ENCODE measurements around the gene CPN1.

The CPN1 gene

DNA sequence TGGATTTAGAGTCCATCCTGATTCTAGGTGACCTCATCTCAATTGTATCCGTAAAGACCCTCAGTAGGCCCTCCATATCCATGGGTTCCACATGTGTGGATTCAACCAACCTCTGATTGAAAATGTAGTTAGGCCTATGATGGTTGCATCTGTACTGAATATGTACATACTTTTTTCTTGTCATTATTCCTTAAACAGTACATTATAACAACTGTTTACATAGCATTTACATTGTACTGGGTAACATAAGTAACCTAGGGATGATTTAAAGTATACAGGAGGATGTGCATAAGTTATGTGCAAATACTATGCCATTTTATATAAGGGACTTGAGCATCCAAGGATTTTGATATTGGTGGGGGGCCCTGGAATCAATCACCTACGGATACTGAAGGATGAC lies 10.1 kb downstream of the CPN1 start:
- H3K27ac Mint-ChIP-seq (ENCODE audit: low read depth) = no peak overlapping the region
- no peak for ATAC-seq (replicated peaks; ENCODE audit: extremely low read depth, poor library complexity, severe bottlenecking)

DNA sequence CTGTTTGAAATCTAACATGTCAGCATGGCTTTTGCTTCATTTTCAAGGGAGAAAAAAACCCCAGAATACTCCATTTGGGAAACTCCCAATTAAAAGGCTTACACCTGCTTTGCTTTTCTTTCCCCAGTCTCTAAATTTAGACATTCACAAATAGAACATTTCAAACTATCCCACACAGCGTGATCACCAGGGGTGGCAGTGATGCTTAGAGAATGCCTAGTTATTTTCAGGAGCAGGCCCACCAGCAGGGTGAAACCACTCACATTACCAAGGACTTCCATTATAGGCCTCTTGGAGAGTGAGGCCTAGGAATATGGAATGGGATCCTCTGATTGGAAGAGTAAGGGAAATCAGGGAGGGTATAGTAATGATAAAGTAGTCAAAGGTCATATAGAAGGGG lies 14.2 kb downstream of the CPN1 start:
- Mint-ChIP-seq H3K27ac (ENCODE audit: low read depth) (no peak overlapping the region), H3K27me3 (peaks cover 30% of the 10 kb centered on the region), H3K36me3 (ENCODE audit: insufficient read depth) (no peaks in the 10 kb centered on the region), H3K4me3 (no peak overlapping the region), H3K9me3 (no peaks in the 10 kb centered on the region), H3K4me1 (no peaks in the 10 kb centered on the region)
- ATAC-seq (replicated peaks; ENCODE audit: extremely low read depth, poor library complexity, severe bottlenecking) (no peak), DNase-seq (ENCODE audit: low spot score in 2 of 2) (no peak)

More for the DNA sequence above, 10.1 kb downstream of the CPN1 start:
- Mint-ChIP-seq H3K27me3 (peaks cover 19% of the 10 kb centered on the region), H3K4me3 (no peak overlapping the region), H3K36me3 (ENCODE audit: insufficient read depth) (no peaks in the 10 kb centered on the region), H3K4me1 (no peaks in the 10 kb centered on the region), H3K9me3 (no peaks in the 10 kb centered on the region)
- DNase-seq (ENCODE audit: low spot score in 2 of 2) = no peak

DNA sequence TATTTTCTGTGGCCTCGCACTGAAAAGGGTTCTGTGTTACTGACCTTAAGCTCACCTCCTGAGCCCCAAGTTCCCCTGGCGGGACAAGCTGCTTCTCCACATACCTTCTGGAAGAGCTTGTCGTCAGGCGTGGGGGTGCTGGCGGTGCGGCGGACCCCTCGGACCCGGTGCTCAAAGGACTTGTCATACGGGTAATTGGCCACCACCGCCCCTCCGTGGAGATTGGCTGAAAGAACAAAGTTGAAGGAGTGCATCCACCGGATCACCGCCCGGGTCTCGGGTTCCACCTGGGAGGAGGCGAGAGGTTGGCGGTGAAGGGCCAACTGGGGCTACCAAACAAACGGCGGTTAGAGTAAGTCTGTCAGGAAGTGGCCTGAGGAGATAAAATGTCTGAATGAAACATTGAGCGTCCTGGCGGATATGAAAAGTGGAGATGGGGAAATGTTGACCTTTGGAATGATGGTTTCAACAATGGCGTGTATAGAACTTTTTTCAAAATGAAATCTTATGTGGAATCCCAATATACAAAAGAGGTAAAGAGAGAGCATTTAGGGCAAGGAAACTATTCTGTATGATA lies 16.5 kb downstream of the CPN1 start:
- no peaks in the 10 kb centered on the region for H3K4me1 Mint-ChIP-seq
- no peak overlapping the region for H3K27ac Mint-ChIP-seq (ENCODE audit: low read depth)
- no peaks in the 10 kb centered on the region for H3K9me3 Mint-ChIP-seq
- no peak for DNase-seq (ENCODE audit: low spot score in 2 of 2)
- no peak for ATAC-seq (replicated peaks; ENCODE audit: extremely low read depth, poor library complexity, severe bottlenecking)
- no peak overlapping the region for H3K4me3 Mint-ChIP-seq
- H3K27me3 Mint-ChIP-seq = peaks cover 20% of the 10 kb centered on the region
- H3K36me3 Mint-ChIP-seq (ENCODE audit: insufficient read depth) = no peaks in the 10 kb centered on the region

DNA sequence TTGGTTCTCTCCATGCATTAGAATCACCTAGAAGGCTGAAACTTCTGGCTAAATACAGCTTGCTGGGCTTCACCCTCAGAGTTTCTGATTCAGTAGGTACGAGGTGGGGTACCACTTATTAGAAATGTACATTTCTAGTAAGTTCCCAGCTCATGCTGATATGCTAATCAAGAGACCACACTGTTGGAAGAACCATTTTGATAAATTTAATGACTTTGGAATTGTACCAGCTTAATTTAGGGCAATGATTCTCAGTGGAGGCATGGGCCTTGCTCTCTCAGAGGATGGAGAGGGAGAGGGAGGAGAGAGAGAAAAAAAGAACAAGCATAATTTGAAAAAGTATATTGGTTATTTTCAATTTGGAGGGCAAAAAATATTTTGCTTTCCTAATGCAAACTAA lies 20.3 kb downstream of the CPN1 start:
- no peak for ATAC-seq (replicated peaks; ENCODE audit: extremely low read depth, poor library complexity, severe bottlenecking)
- no peaks in the 10 kb centered on the region for H3K4me1 Mint-ChIP-seq

DNA sequence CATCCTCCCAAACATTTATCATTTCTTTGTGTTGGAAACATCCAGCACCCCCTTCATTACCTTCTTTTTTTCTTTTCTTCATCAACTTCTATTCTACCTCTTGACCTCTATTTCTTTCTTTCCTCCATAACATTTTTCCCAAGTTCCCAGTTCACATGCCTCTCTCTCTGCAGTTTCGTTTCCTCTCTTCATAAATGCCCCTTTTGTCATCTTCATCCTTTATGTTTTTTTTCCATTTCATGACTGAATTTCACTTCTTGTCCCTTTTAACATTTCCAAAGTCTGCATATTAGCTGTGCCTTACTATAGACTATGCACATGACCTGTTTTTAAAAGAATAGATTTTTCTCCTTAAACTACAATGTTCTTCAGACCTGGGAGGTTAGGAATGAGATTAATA lies 23.7 kb downstream of the CPN1 start:
- peaks cover 10% of the 10 kb centered on the region for H3K27me3 Mint-ChIP-seq
- no peak overlapping the region for H3K4me3 Mint-ChIP-seq
- ATAC-seq (replicated peaks; ENCODE audit: extremely low read depth, poor library complexity, severe bottlenecking) (no peak), DNase-seq (ENCODE audit: low spot score in 2 of 2) (no peak)
- H3K4me1 Mint-ChIP-seq = no peaks in the 10 kb centered on the region
- H3K27ac Mint-ChIP-seq (ENCODE audit: low read depth) = no peak overlapping the region
- no peaks in the 10 kb centered on the region for H3K9me3 Mint-ChIP-seq
- no peaks in the 10 kb centered on the region for H3K36me3 Mint-ChIP-seq (ENCODE audit: insufficient read depth)

More for the DNA sequence above, 20.3 kb downstream of the CPN1 start:
- Mint-ChIP-seq H3K4me3 (no peak overlapping the region), H3K9me3 (no peaks in the 10 kb centered on the region), H3K27ac (ENCODE audit: low read depth) (no peak overlapping the region), H3K27me3 (peaks cover 12% of the 10 kb centered on the region), H3K36me3 (ENCODE audit: insufficient read depth) (no peaks in the 10 kb centered on the region)
- DNase-seq (ENCODE audit: low spot score in 2 of 2) = no peak

DNA sequence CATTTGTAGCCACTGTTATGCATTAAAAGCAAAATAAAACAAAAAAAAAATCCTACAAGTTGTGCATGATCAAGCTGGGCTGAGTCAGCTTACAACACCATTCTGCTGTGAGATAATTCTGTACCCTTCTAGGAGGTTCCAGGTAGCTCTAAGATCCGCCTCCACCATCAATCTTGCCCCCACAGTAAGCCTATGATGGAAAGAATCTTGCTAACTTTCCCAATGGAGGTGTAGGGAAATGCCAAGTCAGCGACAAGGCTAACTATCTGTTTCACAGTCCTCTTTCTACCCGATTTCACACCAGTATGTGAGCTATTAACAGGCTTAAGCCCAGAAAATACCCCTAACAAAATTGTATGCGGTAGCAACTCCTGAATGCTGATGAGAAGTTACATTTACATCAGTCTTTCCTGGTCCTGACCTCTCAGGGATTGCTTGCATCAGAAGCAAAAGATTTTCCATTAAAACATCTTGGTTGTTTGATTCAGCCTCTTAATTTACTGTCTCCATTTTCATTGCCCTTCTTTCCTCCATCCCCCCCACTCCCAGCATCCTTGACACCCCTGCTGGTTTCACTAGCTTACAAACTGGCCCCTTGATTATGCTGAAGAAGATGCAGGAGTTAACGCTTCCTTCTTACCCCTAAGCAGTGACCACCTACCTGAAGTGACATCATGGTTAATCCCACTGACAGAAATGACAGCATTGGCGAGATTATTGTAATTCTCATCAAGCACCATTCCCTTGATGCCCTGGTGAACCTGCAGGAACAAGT lies 27.8 kb downstream of the CPN1 start:
- no peaks in the 10 kb centered on the region for H3K36me3 Mint-ChIP-seq (ENCODE audit: insufficient read depth)
- no peak overlapping the region for H3K27ac Mint-ChIP-seq (ENCODE audit: low read depth)
- no peaks in the 10 kb centered on the region for H3K4me1 Mint-ChIP-seq
- no peak for DNase-seq (ENCODE audit: low spot score in 2 of 2)
- H3K9me3 Mint-ChIP-seq = no peaks in the 10 kb centered on the region
- no peak overlapping the region for H3K4me3 Mint-ChIP-seq
- H3K27me3 Mint-ChIP-seq = peaks cover 10% of the 10 kb centered on the region
- no peak for ATAC-seq (replicated peaks; ENCODE audit: extremely low read depth, poor library complexity, severe bottlenecking)

DNA sequence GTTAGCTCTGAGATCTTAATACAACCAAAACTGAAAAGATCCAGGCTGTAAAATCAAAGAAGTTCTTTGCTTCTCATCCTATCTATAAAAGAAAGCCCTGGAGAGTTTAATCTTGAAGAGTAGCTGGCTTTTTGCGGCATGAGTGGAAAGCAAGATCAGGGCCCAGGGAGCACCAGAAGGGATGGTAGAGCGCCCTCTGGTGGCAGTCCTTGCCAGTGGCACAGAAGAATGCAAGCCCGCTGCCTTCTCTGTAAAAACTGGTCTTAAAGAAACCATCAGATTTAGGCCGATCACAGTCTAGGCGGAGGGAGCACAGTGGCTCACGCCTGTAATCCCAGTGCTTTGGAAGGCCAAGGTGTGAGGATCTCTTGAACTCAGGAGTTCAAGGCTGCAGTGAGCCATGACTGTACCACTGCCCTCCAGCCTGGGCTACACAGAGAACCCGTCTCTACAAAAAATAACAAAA lies 35.6 kb downstream of the CPN1 start:
- no peak overlapping the region for H3K4me3 Mint-ChIP-seq
- H3K27ac Mint-ChIP-seq (ENCODE audit: low read depth) = no peak overlapping the region
- H3K4me1 Mint-ChIP-seq = no peaks in the 10 kb centered on the region

DNA sequence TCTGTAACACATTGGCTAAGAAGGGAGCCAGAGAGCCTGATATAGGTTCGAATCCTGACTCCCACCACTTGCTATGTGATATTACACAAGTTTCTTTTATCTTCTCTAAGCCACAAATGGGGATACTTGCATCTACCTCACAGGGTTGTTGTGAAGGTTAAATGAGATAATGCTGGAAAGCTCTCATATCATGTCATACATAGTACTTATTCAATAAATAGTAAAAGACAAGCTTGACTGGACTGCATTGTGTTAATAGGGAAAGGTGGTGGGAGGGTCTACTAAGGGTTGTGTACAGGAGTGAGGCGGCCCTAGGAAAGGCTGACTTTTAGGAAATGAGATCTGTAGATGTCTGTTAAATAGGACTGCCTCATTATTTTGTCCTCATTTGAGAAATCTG lies 36.1 kb downstream of the CPN1 start:
- Mint-ChIP-seq H3K9me3 (no peaks in the 10 kb centered on the region), H3K27ac (ENCODE audit: low read depth) (no peak overlapping the region), H3K4me1 (no peaks in the 10 kb centered on the region), H3K4me3 (no peak overlapping the region), H3K36me3 (ENCODE audit: insufficient read depth) (no peaks in the 10 kb centered on the region), H3K27me3 (peaks cover 12% of the 10 kb centered on the region)
- ATAC-seq (replicated peaks; ENCODE audit: extremely low read depth, poor library complexity, severe bottlenecking) (no peak), DNase-seq (ENCODE audit: low spot score in 2 of 2) (no peak)

More for the DNA sequence above, 35.6 kb downstream of the CPN1 start:
- ATAC-seq (replicated peaks; ENCODE audit: extremely low read depth, poor library complexity, severe bottlenecking) (peak; percentile 58), DNase-seq (ENCODE audit: low spot score in 2 of 2) (peak; percentile 61 to 78)
- Mint-ChIP-seq H3K9me3 (no peaks in the 10 kb centered on the region), H3K27me3 (peaks cover 12% of the 10 kb centered on the region), H3K36me3 (ENCODE audit: insufficient read depth) (no peaks in the 10 kb centered on the region)

DNA sequence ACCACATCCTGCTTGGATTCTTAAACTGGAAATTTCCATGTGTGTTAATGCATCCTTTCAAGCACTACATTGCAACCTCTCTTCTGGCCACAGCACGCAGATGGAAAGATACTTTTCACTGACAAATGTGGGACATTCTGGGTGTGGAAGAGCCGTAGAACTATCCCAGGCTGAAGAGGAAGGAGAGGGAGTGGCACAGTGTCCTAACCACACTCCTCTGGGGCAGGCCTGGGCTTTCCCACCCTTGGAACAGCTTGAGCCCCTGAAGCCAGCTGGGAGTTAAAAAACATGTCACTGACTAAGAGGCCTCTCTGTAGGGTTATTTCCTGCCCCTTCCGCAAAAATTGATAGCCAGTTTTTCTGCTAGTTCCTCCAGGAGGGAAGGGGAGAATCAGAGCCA lies 37.9 kb downstream of the CPN1 start:
- H3K27ac Mint-ChIP-seq (ENCODE audit: low read depth) = no peak overlapping the region

DNA sequence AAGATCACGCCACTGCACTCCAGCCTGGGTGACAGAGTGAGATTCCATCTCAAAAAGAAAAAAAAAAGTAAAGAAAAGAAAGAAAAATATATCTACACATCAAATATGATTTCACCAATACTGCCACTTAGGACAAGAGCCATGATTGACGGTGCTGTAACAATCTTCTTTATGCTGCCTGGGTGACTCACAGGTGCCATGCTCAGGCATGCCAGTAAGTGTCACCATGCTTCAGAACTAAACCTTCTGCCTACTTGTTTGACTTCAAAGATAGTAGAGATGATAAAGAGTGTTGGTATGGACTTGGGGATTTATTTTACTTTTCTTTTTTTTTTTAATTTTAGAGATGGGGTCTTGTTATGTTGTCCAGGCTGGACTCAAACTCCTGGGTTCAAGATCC lies 38.3 kb downstream of the CPN1 start:
- no peaks in the 10 kb centered on the region for H3K36me3 Mint-ChIP-seq (ENCODE audit: insufficient read depth)
- no peak overlapping the region for H3K4me3 Mint-ChIP-seq

More for the DNA sequence above, 37.9 kb downstream of the CPN1 start:
- H3K36me3 Mint-ChIP-seq (ENCODE audit: insufficient read depth) = no peaks in the 10 kb centered on the region
- no peak overlapping the region for H3K4me3 Mint-ChIP-seq
- ATAC-seq (replicated peaks; ENCODE audit: extremely low read depth, poor library complexity, severe bottlenecking) (no peak), DNase-seq (ENCODE audit: low spot score in 2 of 2) (no peak)
- no peaks in the 10 kb centered on the region for H3K4me1 Mint-ChIP-seq
- peaks cover 19% of the 10 kb centered on the region for H3K27me3 Mint-ChIP-seq
- H3K9me3 Mint-ChIP-seq = no peaks in the 10 kb centered on the region

DNA sequence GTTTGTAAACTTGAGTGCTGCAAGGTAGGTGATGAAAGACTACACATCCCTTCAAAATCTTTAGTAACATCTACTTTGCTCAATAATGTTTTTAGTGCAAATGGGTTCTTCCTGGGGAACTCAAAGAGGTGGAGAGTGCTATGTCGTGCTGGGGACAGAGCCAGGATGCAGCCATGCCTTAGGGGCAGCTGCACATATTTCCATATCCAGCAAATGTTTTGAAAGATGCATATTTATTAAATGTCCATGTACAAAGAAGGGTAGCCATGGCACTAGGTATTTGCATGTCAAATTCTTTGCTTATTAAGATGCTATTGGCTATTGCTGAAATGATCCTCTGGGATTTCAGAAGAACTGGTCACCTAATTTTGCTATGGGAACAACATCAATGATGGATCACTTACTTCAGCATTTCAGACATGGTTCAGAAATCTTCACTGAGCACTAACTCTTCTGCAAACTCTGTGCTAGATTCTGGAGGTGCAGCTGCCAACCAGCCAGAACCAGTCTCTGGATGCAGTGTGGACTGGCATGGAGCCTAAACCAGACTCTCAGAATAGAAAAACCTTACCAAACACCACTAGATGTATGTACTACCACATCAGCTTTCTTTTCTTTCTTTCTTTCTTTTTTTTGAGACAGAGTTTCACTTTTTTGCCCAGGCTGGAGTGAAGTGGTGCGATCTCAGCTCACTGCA lies 40.2 kb downstream of the CPN1 start:
- Mint-ChIP-seq H3K36me3 (ENCODE audit: insufficient read depth) (no peaks in the 10 kb centered on the region), H3K4me1 (no peaks in the 10 kb centered on the region)

More for the DNA sequence above, 38.3 kb downstream of the CPN1 start:
- no peaks in the 10 kb centered on the region for H3K4me1 Mint-ChIP-seq
- ATAC-seq (replicated peaks; ENCODE audit: extremely low read depth, poor library complexity, severe bottlenecking) (no peak), DNase-seq (ENCODE audit: low spot score in 2 of 2) (no peak)
- no peak overlapping the region for H3K27ac Mint-ChIP-seq (ENCODE audit: low read depth)
- no peaks in the 10 kb centered on the region for H3K9me3 Mint-ChIP-seq
- peaks cover 24% of the 10 kb centered on the region for H3K27me3 Mint-ChIP-seq

DNA sequence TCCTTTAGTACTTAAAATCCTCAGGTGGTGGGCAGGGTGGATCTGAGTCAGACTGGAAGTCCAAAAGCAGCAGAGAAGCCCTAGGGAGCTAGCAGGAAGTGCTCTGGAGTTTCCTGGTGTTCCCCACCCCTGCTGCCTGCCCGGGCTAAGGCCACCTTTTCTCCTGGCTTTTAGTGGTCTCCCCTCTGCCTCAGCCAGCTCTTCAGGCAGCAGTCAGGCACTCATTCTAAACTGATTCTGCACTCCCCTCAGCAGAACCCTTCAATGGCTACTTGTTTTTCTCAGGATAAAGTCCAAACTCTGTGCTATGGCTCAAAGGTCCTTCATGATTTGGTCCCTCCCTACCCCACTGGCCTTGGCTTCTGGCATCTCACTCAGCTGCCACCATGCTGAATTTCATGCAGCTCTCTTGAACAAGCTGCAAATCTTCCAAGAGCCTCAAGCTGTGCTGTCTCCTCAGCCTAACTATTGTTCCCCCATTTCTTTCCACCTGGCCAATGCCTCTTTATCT lies 43.1 kb downstream of the CPN1 start:
- no peak overlapping the region for H3K27ac Mint-ChIP-seq (ENCODE audit: low read depth)
- DNase-seq (ENCODE audit: low spot score in 2 of 2) (no peak), ATAC-seq (replicated peaks; ENCODE audit: extremely low read depth, poor library complexity, severe bottlenecking) (no peak)
- H3K4me1 Mint-ChIP-seq = no peaks in the 10 kb centered on the region
- H3K4me3 Mint-ChIP-seq = no peak overlapping the region
- H3K36me3 Mint-ChIP-seq (ENCODE audit: insufficient read depth) = no peaks in the 10 kb centered on the region
- H3K9me3 Mint-ChIP-seq = no peaks in the 10 kb centered on the region
- H3K27me3 Mint-ChIP-seq = peaks cover 52% of the 10 kb centered on the region

More for the DNA sequence above, 40.2 kb downstream of the CPN1 start:
- no peaks in the 10 kb centered on the region for H3K9me3 Mint-ChIP-seq
- H3K4me3 Mint-ChIP-seq = no peak overlapping the region
- H3K27me3 Mint-ChIP-seq = peaks cover 43% of the 10 kb centered on the region
- H3K27ac Mint-ChIP-seq (ENCODE audit: low read depth) = no peak overlapping the region
- no peak for ATAC-seq (replicated peaks; ENCODE audit: extremely low read depth, poor library complexity, severe bottlenecking)
- DNase-seq (ENCODE audit: low spot score in 2 of 2) = no peak

Measured in central memory CD8-positive, alpha-beta T cell (primary cell).